GM18526 (cell line): Measurements from ENCODE around the gene LDHD.

Experiments
- POLR2A ChIP-seq: IDR thresholded peaks from 3 replicates; pipeline ENCODE4 v1.6.1; 2011; ENCODE audit not compliant: insufficient read length; ENCODE audit errors: extremely low read depth

LDHD gene

DNA sequence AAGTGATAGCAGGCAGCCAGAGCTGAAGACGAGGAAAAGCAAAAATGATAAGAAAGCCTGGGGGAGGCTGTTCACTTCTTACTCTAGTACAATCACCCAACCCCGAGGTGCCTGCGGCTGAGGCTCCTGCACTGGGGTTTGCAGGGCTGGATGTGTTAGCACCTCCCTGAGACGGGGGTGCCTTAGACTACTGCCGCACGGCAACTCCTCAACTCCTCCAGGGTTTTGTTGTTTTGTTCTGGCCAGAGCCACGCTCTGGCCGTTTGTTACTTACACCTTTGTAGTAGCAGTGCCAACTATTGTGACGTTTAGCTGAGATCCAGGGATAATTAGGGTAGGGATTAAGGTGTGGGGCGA lies 51.5 kb downstream of the LDHD start:
- TF ChIP-seq POLR2A = no peak

DNA sequence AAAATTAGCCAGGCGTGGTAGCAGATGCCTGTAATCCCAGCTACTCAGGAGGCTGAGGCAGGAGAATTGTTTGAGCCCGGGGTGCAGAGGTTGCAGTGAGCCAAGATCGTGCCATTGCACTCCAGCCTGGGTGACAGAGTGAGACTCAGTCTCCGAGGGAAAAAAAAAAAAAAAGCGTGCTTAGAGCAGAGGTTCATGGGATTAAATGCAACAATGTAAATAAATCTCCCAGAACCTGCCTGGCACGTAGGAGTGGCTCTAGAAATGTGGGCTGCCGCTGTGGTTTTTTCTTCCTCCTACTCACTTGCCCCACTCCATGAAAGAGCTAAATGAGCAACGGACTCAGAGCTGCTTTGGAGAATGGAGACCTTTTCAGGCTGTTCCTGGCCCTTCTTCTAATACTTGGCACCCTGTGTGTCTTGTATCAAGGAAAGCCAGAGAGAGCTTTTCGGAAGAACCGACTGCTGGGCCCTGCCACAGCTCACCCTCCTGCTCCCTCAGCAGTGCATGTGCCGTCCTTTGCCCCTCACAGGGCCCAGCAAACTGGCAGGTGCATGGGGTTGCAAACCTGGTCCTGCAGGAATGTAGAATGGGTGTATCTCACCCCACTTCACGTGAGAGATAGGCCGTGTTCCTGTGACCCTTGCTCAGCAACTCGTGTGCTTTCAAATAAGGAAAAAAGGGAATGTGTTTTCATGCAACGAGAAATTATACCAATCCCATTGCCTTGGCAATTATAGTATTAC lies 52.0 kb downstream of the LDHD start:
- no peak for TF ChIP-seq POLR2A

DNA sequence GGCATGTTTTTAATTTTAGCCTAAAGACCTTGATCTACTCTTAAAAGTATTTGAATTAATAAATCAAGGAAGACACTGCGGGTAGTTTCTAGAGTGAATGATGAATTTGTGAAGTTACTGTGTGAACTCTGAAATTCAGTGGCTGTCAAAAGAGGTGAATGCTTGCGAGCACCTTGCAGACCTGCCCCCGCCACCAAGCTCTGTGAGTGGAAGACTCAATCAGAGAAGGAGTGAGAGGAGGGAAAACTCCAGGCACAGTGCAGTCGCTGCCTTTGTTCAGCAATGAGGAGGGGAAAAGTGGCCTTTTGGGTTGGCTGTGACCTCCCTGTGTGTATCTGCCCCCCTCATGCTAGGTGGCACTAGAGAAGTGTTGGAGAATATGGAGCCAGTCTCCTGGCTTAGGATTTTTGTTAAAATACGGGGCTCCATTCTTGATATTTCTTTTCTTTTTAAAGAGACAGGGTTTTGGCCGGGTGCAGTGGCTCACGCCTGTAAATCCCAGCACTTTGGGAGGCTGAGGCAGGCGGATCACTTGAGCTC lies 53.0 kb downstream of the LDHD start:
- no peak for TF ChIP-seq POLR2A

DNA sequence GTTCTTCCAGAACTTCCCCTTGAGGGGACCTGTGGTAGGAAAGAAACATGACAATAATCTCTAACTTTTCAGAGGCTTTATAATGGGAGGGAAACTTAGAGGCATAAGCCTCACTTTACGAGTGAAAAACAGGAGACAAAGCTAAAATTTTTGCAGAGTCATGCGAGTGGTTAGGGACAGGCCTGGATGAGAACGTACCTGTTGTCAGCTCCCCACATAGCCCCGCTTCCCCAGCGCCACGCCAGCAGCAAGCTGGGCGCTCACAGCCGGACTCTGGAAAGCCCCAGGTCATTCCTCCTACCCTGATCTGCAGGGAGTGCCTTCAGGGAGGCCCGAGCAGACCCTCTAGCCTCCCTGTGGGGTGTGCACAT lies 53.6 kb downstream of the LDHD start:
- no peak for TF ChIP-seq POLR2A

DNA sequence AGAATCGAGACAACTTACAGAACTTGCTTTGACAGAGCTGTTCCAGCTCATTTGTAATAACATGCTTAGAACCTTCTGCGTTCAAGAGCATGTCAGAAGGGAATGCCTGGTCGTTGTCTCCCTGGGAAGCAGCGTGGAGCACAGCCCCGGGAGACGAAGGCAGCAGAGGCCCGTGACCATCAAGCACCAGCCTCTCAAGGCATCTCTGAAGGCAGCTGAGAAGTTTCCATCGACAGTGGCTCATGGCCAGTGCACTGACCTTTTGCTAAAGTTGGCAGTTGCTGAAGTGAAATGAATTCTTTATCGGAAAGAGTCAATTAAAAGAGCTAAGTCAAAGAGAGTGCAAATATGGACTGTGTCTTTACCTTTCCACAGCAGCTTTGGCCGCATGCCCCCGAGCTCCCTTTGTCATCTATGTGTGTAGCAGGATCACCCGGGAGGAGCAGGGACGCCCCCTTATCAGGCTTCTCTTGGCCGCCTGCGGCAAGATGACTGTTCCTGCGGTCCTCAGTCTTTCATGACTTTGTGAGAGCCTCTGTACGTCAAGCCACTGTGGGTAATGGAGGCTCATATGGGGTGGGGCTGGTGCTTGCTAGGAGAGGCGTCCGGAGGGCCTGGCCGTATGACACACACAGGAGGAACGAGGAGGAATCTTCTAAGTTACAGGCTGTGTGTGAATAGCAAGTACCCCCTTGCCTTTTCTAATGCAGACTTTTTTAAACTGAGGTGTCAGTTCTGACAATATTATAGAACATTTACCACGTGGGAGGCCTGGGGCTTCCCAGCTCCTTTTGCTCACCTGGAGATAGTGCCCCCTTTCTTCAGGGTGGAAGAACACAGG lies 54.2 kb downstream of the LDHD start:
- TF ChIP-seq POLR2A = no peak
